Mesothelial cell of epicardium (in vitro differentiated cells): ENCODE results near the gene SMIM5. TPM values are rescaled to one million over a fixed set of nuclear protein-coding genes. Genes with fewer than 3 reads are reported as not detected.

Experiments
- DNase-seq, 2 experiments: peaks; one replicate each; pipeline ENCODE4 v3.0.0; 2021; ENCODE audit warnings: low spot score in 2 of 2; ENCODE audit not compliant: unreplicated experiment in 2 of 2
- H3K27ac Mint-ChIP-seq: 2 replicates; pipeline ENCODE4 v1.8.0; 2021; ENCODE audit warnings: mixed read lengths
- H3K27me3 Mint-ChIP-seq: 2 replicates; pipeline ENCODE4 v1.8.0; 2021; ENCODE audit warnings: low read depth, mixed read lengths
- H3K36me3 Mint-ChIP-seq: 2 replicates; pipeline ENCODE4 v1.8.0; 2021; ENCODE audit warnings: mixed read lengths
- H3K4me1 Mint-ChIP-seq: 2 replicates; pipeline ENCODE4 v1.8.0; 2021; ENCODE audit warnings: mixed read lengths
- H3K4me3 Mint-ChIP-seq: 2 replicates; pipeline ENCODE4 v1.8.0; 2021; ENCODE audit warnings: mild to moderate bottlenecking, moderate library complexity, mixed read lengths
- H3K9me3 Mint-ChIP-seq: 2 replicates; pipeline ENCODE4 v1.8.0; 2021; ENCODE audit warnings: mixed read lengths
- total RNA-seq: library from RNA; stranded (reverse); gene quantifications from 3 replicates; pipeline ENCODE4 v1.2.1, GENCODE V29; 2021
- TF ChIP-seq, protein P1 (sequence below): fragments of 200-600 bp; sonication (generic); IDR thresholded peaks from one replicate; pipeline ENCODE4 v1.5.0; 2021; ENCODE audit warnings: antibody characterized with exemption; ENCODE audit not compliant: unreplicated experiment

Gene SMIM5
- total RNA-seq, 1 donor from 2014 or later, result 1.7 TPM

- no peak for DNase-seq
- Mint-ChIP-seq H3K36me3 (peaks cover 2% of the 10 kb centered on the region), H3K4me3 (no peak overlapping the region)
These were observed 7.3 kb upstream of the SMIM5 start for GRCh38 chr17:75625813-75626486.

GRCh38 chr17:75626496-75627038 lies 6.7 kb upstream of the SMIM5 start:
- H3K27me3 Mint-ChIP-seq, result no peaks in the 10 kb centered on the region
- peaks cover 6% of the 10 kb centered on the region for H3K4me1 Mint-ChIP-seq
- H3K9me3 Mint-ChIP-seq, result no peaks in the 10 kb centered on the region
- peaks cover 2% of the 10 kb centered on the region for H3K36me3 Mint-ChIP-seq
- no peak overlapping the region for H3K4me3 Mint-ChIP-seq
- TF ChIP-seq, protein P1, sequence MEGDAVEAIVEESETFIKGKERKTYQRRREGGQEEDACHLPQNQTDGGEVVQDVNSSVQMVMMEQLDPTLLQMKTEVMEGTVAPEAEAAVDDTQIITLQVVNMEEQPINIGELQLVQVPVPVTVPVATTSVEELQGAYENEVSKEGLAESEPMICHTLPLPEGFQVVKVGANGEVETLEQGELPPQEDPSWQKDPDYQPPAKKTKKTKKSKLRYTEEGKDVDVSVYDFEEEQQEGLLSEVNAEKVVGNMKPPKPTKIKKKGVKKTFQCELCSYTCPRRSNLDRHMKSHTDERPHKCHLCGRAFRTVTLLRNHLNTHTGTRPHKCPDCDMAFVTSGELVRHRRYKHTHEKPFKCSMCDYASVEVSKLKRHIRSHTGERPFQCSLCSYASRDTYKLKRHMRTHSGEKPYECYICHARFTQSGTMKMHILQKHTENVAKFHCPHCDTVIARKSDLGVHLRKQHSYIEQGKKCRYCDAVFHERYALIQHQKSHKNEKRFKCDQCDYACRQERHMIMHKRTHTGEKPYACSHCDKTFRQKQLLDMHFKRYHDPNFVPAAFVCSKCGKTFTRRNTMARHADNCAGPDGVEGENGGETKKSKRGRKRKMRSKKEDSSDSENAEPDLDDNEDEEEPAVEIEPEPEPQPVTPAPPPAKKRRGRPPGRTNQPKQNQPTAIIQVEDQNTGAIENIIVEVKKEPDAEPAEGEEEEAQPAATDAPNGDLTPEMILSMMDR, result no peak
- no peak overlapping the region for H3K27ac Mint-ChIP-seq
- no peak for DNase-seq

More at GRCh38 chr17:75625813-75626486, 7.3 kb upstream of the SMIM5 start:
- Mint-ChIP-seq H3K4me1 (peaks cover 6% of the 10 kb centered on the region), H3K27ac (no peak overlapping the region), H3K27me3 (no peaks in the 10 kb centered on the region), H3K9me3 (no peaks in the 10 kb centered on the region)
- TF ChIP-seq, protein P1, result peak; percentile 70

- Mint-ChIP-seq H3K27ac (no peak overlapping the region), H3K4me3 (no peak overlapping the region), H3K27me3 (no peaks in the 10 kb centered on the region), H3K9me3 (no peaks in the 10 kb centered on the region), H3K36me3 (peaks cover 2% of the 10 kb centered on the region), H3K4me1 (peaks cover 3% of the 10 kb centered on the region)
- TF ChIP-seq, protein P1, result no peak
- no peak for DNase-seq
These were observed 6.1 kb upstream of the SMIM5 start for GRCh38 chr17:75627094-75627493.

DNA sequence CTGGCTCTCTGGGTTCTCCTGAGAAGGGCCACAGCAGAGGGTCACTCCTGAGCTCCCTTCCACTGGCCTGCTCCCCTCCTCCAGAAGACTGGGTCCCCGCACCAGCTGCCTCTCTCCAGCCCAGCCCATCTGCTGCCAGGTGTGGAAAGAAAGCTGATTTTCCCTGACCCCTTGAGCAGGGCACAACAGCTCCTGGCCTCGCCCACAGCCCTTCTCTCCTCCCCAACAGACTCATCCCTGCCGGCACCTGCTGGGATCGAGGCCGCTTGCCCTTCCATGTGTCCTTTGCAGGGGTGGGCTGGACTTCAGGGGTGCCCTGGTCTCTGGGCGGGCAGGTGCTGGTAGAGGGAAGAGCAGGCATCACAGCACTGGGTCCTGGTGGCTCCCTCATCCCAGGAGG lies 4.8 kb upstream of the SMIM5 start:
- H3K9me3 Mint-ChIP-seq, result no peaks in the 10 kb centered on the region
- peaks cover 6% of the 10 kb centered on the region for H3K4me1 Mint-ChIP-seq
- peaks cover 2% of the 10 kb centered on the region for H3K36me3 Mint-ChIP-seq
- H3K27me3 Mint-ChIP-seq, result no peaks in the 10 kb centered on the region
- H3K27ac Mint-ChIP-seq, result no peak overlapping the region
- H3K4me3 Mint-ChIP-seq, result no peak overlapping the region
- TF ChIP-seq, protein P1, result no peak
- DNase-seq, result no peak

GRCh38 chr17:75629157-75629556 lies 4.1 kb upstream of the SMIM5 start:
- Mint-ChIP-seq H3K27me3 (no peaks in the 10 kb centered on the region), H3K9me3 (no peaks in the 10 kb centered on the region), H3K36me3 (peaks cover 2% of the 10 kb centered on the region), H3K27ac (no peak overlapping the region), H3K4me1 (peaks cover 14% of the 10 kb centered on the region), H3K4me3 (no peak overlapping the region)
- TF ChIP-seq, protein P1, result no peak
- DNase-seq, result no peak
